ENCODE results near the gene TMEM88. TPM values are rescaled to one million over a fixed set of nuclear protein-coding genes. Genes with fewer than 3 reads are reported as not detected.
A peak's percentile ranks its signal among the peaks of the same experiment; 100 is the strongest.
"Not testable (repeated sequence)": the region's sequence is repeated elsewhere in the genome, so short reads cannot be mapped to it uniquely, and the experiment has no call there.

Gene TMEM88, protein sequence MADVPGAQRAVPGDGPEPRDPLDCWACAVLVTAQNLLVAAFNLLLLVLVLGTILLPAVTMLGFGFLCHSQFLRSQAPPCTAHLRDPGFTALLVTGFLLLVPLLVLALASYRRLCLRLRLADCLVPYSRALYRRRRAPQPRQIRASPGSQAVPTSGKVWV
- not detected in 2 replicates for total RNA-seq (2014; rRNA removed; shearing (Covaris generic); ENCODE audit: low replicate concordance)

DNA sequence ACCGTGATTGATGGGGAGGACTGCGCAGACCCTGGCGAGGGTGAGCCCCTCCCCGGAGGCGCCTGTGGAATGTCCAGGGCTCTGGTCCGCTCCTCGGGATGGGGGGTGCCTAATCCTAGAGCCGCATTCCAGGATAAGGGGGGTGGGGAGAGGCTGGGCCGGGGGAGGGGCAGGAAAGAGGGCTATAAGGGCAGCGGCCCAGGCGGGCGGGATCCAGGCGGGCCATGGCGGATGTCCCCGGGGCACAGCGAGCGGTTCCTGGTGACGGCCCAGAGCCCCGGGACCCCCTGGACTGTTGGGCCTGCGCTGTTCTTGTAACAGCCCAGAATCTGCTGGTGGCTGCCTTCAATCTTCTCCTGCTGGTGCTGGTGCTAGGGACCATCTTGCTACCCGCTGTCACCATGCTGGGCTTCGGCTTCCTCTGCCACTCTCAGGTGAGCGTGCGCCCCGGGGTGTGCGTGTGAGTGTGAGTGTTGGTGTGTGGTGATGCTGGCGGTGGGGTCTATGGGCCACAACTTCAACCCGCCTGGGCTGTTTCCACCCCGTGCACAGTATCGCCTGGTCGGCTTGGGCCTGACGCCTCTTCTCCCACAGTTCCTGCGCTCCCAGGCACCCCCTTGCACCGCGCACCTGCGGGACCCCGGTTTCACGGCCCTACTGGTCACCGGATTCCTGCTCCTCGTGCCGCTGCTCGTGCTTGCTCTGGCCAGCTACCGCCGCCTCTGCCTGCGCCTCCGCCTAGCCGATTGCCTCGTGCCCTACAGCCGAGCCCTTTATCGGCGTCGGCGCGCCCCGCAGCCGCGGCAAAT lies at the start of gene TMEM88:
Gene TMEM88, plus strand, starts transcription at position 216 of the 809 bp plus-strand sequence. Its CDS starts 9 bp downstream, at position 225.
- in situ Hi-C loops (cut with HindIII; ENCODE audit: low pct_unique_long_range_greater_than_20kb, low sequenced_read_pairs), result no loop called here

DNA sequence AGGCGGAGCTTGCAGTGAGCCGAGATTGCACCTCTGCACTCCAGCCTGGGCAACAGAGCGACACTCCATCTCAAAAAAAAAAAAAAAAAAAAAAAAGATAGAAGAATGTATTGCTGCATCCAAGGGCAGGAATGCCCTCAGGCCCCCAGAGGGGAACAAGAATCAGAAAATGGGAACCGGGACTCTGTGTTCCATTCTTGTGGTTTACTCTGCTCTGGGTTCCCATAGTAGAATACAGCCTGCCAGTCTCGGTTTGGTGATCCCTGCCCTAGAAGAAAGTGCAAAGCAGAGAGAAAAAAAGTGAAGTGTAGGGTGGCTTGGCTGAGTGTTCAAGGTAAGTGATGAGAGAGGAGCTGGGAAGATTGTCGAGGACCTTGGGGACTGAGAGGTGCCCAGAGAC lies 48.3 kb upstream of the TMEM88 start:
- in situ Hi-C loops (cut with HindIII; ENCODE audit: low pct_unique_long_range_greater_than_20kb, low sequenced_read_pairs), result no loop called here
- DNase-seq (ENCODE audit: low read depth), result no peak

More for the DNA sequence above, at the start of gene TMEM88:
- DNase-seq (ENCODE audit: low read depth), result no peak

DNA sequence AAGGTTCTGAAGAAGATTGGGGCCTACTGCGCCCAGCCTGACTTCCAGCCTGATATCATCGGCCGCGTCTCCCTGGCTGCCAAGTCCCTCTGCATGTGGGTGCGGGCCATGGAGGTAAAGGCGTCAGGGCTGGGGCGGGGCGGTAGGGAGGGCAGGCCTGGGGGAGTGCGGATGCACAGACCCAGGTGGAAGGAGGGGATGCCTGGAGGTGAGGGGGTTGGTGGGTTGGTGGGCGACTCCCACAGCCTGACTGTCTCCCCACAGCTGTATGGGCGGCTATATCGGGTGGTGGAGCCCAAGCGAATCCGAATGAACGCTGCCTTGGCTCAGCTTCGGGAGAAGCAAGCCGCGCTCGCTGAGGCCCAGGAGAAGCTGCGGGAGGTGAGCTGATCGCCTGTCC lies 47.7 kb upstream of the TMEM88 start:
- DNase-seq (ENCODE audit: low read depth), result no peak
- in situ Hi-C loops (cut with HindIII; ENCODE audit: low pct_unique_long_range_greater_than_20kb, low sequenced_read_pairs), result no loop called here

DNA sequence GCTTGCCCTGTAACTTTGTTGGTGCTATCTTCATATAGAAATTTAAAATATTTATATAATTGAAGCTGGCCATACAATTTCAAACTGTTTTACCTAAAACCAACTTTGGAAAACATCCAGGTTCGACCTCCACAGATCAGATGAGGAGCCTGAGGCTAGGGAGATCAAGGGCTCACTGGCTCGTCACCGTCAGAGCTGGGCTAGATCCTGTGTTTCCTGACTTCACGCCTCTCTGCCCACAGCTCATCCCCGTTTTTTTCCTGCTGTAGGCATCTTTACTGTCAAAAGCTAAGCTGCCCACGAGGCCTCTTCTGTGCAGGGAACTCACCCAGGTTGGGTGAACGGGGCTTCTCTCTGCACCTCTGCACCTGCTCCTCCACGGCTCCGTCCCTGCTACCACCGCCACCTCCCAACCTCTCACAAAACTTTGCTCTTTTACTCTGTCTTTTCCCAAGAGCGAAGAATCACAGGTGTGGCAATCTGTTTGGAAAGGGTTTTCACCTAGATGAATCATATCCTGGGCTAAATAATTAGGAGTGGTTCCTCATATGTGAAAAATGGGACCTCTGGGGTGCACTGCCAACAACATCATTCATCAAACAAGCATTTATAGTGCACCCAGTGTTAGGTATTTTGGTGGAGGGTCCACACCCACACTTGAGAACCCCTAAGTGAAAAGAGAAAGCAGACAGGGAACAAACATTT lies 45.6 kb upstream of the TMEM88 start:
- DNase-seq (ENCODE audit: low read depth), result peak; percentile 18
- in situ Hi-C loops (cut with HindIII; ENCODE audit: low pct_unique_long_range_greater_than_20kb, low sequenced_read_pairs), result no loop called here

DNA sequence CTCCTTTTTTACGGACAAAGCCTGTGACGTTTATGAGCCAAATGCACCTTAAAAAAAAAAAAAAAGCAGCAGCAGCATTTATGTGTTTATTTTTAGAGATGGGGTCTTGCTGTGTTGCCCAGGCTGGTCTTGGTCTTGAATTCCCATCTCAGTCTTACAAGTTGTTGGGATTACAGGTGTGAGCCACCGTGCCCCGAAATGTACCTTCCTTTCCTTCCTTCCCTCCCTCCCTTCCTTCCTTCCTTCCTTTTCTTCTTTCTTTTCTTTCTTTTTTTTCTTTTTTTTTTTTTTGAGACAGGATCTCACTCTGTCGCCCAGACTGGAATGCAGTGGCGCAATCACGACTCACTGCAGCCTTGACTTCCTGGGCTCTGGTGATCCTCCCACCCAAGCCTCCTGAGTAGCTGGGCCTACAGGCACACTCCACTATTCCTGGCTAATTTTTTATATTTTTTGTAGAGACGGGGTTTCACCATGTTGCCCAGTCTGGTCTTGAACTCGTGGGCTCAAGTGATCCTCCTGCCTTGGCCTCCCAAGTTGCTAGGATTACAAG lies 45.0 kb upstream of the TMEM88 start:
- DNase-seq (ENCODE audit: low read depth); in situ Hi-C loops (cut with HindIII; ENCODE audit: low pct_unique_long_range_greater_than_20kb, low sequenced_read_pairs): not testable (repeated sequence)

DNA sequence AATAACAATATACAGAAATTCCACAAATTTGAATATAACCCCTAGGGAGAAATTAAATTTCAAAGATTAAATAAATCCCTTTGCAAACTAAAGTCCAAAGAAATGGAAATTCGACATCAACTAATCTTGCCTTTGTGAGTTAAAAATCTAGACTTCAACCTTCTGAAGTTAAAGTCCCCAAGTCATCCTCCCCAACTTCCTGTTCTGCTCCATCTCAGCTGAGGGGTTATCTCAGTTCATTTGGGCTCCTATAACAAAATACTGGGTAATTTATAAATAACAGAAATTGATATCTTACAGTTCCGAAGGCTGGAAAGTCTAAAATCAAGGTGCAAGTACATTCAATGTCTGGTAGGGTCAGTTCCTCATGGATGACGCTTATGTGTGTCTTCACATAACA lies 43.6 kb upstream of the TMEM88 start:
- in situ Hi-C loops (cut with HindIII; ENCODE audit: low pct_unique_long_range_greater_than_20kb, low sequenced_read_pairs), result no loop called here
- DNase-seq (ENCODE audit: low read depth), result no peak

DNA sequence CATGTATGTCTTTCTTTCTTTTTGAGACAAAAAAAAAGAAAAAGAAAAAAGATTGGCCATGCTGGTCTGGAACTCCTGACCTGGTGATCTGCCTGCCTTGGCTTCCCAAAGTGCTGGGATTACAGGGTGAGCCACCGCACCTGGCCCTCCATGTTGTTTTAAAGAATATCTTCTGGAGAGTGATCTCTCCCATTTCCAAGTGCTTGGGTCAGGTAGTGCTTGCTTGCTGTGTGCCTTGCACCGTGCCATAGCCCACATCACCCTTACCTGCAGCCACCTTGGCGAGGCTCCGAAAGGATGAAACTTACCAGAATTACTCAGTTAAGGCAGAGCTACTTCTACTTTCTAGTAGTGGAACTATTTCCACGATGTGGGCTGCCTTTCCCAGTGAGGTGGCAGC lies 39.9 kb upstream of the TMEM88 start:
- in situ Hi-C loops (cut with HindIII; ENCODE audit: low pct_unique_long_range_greater_than_20kb, low sequenced_read_pairs), result no loop called here
- no peak for DNase-seq (ENCODE audit: low read depth)

DNA sequence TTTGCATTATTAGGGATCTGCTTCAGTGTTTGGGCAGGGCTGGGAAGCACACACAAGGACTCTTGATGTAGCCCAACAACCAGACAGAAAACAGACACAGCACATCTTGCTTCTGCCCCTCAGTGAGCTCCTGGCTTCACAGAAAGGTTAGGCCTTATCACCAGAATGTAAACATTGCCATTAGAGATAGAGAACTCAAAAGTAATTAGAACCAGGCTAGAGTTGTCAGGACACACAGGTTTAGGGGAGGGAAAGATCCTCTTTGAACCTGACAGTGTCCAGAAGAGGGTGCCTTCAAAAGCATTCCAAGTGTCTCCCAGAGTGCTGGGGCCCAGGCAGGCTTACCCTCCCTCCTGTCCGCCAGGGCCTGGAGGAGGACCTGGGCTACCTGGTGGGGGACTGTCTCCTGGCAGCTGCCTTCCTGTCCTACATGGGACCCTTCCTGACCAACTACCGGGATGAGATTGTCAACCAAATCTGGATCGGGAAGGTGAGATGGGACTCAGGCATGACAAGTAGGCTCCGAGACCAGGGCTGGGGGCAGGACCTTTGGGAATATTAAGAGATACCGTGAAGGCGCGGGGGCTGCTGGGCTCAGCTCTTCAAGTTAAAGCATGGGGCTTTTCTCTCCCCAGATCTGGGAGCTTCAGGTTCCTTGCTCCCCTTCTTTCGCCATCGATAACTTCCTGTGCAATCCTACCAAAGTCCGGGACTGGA lies 37.8 kb upstream of the TMEM88 start:
- in situ Hi-C loops (cut with HindIII; ENCODE audit: low pct_unique_long_range_greater_than_20kb, low sequenced_read_pairs), result no loop called here
- no peak for DNase-seq (ENCODE audit: low read depth)

DNA sequence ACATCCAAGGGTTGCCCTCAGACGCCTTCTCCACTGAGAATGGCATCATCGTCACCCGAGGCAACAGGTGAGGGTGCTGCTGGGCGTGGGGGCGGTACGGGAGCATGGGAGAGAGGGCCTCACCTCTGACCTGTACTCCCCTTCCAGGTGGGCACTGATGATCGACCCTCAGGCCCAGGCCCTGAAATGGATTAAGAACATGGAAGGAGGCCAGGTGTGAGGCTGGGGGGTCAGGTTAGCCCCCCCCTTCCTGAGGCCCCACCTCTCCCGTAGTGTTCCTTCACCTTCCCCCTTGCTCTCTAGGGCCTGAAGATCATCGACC lies 37.3 kb upstream of the TMEM88 start:
- in situ Hi-C loops (cut with HindIII; ENCODE audit: low pct_unique_long_range_greater_than_20kb, low sequenced_read_pairs), result no loop called here
- DNase-seq (ENCODE audit: low read depth), result no peak

DNA sequence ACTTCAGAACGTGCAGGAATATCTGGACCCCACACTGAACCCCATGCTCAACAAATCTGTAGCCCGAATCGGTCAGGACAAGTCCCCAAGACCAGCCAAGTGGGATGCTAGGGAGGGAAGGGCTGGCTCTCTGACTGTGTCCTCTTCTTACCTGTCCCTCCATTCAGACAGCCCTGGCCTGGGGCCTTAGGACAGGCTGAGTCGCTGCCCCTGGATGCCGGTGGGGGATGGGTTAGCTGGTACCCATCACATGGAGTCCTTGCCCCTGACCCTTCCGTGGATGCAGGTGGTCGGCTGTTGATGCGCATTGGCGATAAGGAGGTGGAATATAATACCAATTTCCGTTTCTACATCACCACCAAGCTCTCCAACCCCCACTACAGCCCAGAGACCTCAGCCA lies 36.8 kb upstream of the TMEM88 start:
- in situ Hi-C loops (cut with HindIII; ENCODE audit: low pct_unique_long_range_greater_than_20kb, low sequenced_read_pairs), result no loop called here
- no peak for DNase-seq (ENCODE audit: low read depth)

DNA sequence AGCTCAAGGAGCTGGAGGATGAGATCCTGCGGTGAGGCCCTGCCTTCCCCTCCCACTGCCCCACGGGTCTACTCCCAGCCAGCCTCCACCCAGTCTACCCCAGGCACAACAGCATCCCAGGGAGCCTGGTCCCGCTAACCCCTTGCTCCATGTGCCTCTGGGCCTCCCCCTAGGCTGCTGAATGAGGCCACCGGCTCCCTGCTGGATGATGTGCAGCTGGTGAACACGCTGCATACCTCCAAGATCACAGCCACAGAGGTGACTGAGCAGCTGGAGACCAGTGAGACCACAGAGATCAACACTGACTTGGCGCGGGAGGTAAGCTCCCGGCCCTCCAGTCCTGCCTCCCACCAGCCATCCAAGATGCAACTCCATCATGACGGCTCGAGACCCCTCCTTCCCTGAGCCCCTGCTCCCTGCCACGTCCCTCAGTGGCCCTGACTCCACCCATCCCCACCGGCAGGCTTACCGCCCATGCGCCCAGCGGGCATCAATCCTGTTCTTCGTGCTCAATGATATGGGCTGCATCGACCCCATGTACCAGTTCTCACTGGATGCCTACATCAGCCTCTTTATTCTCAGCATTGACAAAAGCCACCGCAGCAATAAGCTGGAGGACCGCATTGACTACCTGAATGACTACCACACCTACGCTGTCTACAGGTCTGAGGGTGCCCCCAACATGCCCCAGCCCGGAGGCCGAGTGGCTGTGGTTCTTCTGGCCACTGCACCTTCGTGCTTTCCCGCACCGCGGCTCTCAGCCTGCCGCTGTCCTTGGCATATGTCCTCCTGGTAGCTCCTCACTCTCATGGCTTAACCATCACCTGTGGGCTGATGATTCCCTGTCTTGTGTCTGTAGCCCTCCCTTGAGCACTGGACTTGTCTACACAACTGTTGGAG lies 35.9 kb upstream of the TMEM88 start:
- DNase-seq (ENCODE audit: low read depth), result no peak
- in situ Hi-C loops (cut with HindIII; ENCODE audit: low pct_unique_long_range_greater_than_20kb, low sequenced_read_pairs), result no loop called here

DNA sequence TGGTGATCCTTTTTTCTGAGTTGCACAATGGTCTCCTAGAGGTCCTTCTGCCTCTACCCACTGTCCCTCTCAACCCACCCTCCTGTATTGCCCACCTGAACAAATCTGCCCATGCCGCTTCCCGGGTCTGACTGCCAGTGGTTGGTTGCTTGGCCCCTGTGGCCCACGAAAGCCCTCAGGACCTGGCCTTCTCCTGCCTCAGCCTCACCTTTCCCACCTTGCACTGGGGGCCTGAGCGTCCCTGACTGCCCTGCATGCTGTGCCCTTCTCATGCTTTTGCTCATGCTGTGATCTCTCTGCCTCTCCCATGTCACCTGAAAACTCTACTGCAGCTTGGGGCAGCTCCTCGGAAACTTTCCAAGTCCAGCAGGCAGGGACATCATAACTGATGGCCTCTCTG lies 34.6 kb upstream of the TMEM88 start:
- no peak for DNase-seq (ENCODE audit: low read depth)
- in situ Hi-C loops (cut with HindIII; ENCODE audit: low pct_unique_long_range_greater_than_20kb, low sequenced_read_pairs), result no loop called here

DNA sequence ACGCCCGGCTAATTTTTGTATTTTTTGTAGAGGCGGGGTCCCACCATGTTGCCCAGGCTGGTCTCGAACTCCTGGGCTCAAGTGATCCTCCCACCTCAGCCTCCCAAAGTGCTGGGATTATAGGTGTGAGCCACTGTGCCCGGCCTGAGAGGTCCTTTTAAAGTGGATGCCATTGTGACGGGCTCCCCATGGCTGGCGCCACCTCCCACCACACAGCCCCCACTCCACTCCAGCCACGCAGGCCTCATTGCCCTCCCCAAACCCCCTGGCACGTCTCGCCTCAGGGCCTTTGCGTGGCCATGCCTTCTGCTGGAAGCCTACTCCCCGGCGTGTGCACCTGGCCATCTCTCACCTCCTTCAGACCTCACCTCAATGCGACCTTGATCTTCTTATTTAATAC lies 32.7 kb upstream of the TMEM88 start:
- no peak for DNase-seq (ENCODE audit: low read depth)
- in situ Hi-C loops (cut with HindIII; ENCODE audit: low pct_unique_long_range_greater_than_20kb, low sequenced_read_pairs), result no loop called here

DNA sequence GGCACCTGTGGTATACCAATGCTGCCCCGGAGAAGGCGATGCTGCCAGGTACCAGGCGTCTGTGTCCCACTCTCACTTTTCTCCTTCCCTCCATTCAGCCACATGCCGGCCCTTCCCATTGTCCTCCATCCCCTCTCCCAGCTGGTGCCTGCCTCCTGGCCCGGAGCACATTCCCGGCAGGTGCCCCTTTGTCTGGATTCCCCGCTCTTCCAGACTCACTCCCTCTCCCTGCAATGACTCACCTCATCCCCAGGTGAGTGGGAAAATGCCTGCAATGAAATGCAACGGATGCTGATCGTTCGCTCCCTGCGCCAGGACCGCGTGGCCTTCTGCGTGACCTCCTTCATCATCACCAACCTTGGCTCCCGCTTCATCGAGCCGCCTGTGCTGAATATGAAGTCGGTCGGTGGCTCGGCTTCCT lies 31.3 kb upstream of the TMEM88 start:
- no peak for DNase-seq (ENCODE audit: low read depth)
- in situ Hi-C loops (cut with HindIII; ENCODE audit: low pct_unique_long_range_greater_than_20kb, low sequenced_read_pairs), result no loop called here

DNA sequence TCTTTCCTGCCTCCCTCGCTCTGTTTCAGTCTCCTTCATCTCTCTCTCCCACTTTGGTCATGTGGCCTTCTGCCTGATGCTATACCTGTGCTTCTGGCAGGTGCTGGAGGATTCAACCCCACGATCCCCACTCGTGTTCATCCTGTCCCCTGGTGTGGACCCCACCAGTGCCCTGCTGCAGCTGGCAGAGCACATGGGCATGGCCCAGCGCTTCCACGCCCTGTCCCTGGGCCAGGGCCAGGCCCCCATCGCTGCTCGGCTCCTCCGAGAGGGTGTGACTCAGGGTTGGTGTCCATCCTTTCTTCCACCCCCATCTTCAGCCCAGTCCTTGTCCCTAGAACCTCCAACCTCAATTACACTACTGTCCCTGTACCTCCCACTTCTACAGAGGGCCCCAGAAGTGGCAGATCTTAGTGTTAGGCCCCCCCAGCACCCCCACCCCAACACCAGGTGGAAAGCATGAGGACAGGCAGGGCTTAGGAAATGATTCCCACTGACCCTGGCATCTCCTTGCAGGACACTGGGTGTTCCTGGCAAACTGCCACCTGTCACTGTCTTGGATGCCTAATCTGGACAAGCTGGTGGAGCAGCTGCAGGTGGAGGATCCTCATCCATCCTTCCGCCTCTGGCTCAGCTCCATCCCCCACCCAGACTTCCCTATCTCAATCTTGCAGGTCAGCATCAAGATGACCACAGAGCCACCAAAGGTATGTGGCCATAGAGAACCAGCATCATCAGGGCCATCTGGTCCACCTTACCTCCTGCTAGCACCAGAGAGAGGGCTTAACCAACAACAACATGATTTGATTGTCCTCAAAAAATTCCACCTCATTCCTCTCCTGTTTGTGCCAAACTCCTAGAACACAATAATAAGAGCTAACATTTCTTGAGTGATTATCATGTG lies 30.6 kb upstream of the TMEM88 start:
- in situ Hi-C loops (cut with HindIII; ENCODE audit: low pct_unique_long_range_greater_than_20kb, low sequenced_read_pairs), result no loop called here
- DNase-seq (ENCODE audit: low read depth), result no peak

DNA sequence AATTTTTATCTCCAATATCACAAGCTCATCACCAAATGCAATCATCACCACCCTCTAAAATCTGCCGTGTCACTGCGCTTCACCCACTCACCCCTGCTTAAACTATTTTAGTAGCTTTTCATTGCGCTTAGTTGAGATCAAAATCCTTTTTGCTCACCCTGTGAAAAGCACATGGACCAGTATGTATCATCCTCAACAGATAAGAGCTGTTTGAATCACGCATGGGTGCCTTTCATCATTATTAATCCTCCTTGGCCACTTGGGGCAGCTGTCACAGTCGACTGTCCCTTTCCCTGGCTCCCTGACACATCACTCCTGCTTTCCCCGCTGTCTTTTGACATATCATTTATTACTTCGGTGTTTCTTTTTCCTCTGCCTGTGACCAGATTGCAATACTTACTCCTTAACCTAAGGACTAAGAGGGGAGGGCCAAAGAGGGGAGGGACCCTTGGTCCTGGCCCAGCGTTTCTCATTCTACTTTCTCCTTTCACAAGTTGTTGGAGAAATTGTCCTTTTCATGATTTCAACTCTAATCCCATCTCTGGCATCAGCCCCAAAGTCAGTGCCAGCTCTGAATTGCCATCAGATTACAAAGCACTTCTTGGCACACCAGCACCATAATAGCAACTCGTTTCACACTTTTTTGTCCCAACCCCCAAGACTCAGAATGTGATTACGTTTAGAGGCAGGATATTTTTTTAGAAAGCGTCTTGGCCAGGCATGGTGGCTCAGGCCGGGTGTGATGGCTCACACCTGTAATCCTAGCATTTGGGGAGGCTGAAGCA lies 29.5 kb upstream of the TMEM88 start:
- in situ Hi-C loops (cut with HindIII; ENCODE audit: low pct_unique_long_range_greater_than_20kb, low sequenced_read_pairs), result no loop called here
- DNase-seq (ENCODE audit: low read depth), result peak; percentile 24

All from Caki2 (cell line).